Right cardiac atrium (tissue), 5 donors: ENCODE measurements around the gene SFMBT2. TPM values are rescaled to one million over a fixed set of nuclear protein-coding genes. Genes with fewer than 3 reads are reported as not detected.

ENCODE experiments used
- ATAC-seq, 2 donors: fragments of 200-7000 bp; cut with Tn5 transposase; one replicate each; pipeline versions ENCODE4 v1.8.0 to v1.9.1; 2020; ENCODE audit warnings: moderate library complexity in 2 of 2, mild to moderate bottlenecking in 1 of 2
- DNase-seq, 3 donors: peaks; one replicate each; pipeline ENCODE4 v3.0.0-alpha.2; 2020
- H3K27ac ChIP-seq: one replicate; pipeline ENCODE4 v1.5.1; 2013; ENCODE audit warnings: mild to moderate bottlenecking, low read length, control low read depth, moderate library complexity
- H3K27me3 ChIP-seq: one replicate; pipeline ENCODE4 v1.6.1; 2013; ENCODE audit not compliant: control insufficient read depth, insufficient read depth
- H3K4me1 ChIP-seq: one replicate; pipeline ENCODE4 v1.6.1; 2013; ENCODE audit warnings: low read length; ENCODE audit not compliant: control insufficient read depth, insufficient read depth
- H3K4me3 ChIP-seq: one replicate; pipeline ENCODE4 v1.5.1; 2013; ENCODE audit warnings: low read length, control low read depth
- H3K9me3 ChIP-seq: one replicate; pipeline ENCODE4 v1.6.1; 2013; ENCODE audit warnings: low read length; ENCODE audit not compliant: control insufficient read depth
- WGBS: extraction: QIAGEN DNeasy Blood & Tissue Kit; methylation state at CpG from one replicate; pipeline ENCODE4 v1.1.7; 2013; 5-methylcytosine and 5-hydroxymethylcytosine counted together
- intact Hi-C, 4 donors: fragments of 100-400 bp; cut with DNase I; formaldehyde crosslinking; loops; one replicate each; pipeline versions ENCODE4 v1.11.0 to v1.14.0; 2022 to 2023
- polyA plus RNA-seq: library from polyadenylated mRNA; stranded (reverse); fragments of 200-250 nt; gene quantifications from one replicate; pipeline ENCODE4 v1.2.3, GENCODE V29; 2013
- total RNA-seq, 4 donors: library from RNA; stranded (reverse); fragmentation: NEBNext Ultra II Directional; extraction: Animal tissue kit (Norgen Biotek cat#: 25700); gene quantifications; one replicate each; pipeline ENCODE4 v1.2.1, GENCODE V29; 2021
- donor health status: healthy with polysubstance abuse.
- donor health status: DM: no; HTN: yes; CAD: no.
- donor health status: DM: no; HTN: no; CAD: no.
- donor health status: DM: no; HTN: yes; CAD: no; lungs with severe emphysema.
- donor health status: DM: yes; HTN: yes; CAD: no.

SFMBT2 gene
- total and polyA plus RNA-seq, 5 donors: 3.3 to 12.9 (median 11.9) TPM

DNA sequence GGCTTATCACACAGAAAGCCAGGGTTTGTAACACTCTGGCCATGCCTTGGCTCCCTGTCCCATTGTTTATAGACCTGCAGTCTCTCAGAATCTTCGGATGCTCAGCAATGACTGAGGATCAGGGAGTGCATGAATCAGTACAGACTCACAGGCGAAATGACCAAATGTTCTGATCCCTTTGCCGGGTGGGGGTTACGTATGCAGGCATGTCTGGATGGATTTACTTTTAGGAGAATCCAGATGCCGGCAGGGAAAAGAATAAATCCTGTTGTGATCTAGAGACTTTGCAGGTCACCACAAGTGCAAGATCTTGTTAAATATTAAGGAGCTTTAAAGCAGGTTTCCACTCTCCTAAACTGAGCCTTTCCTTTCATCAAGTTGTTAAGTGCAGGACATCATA lies 149.5 kb downstream of the SFMBT2 start:
- Histone ChIP-seq H3K9me3 (no peaks in the 10 kb centered on the region), H3K4me3 (no peak overlapping the region), H3K4me1 (peaks cover 2% of the 10 kb centered on the region), H3K27ac (peak overlapping the region; percentile 70), H3K27me3 (no peaks in the 10 kb centered on the region)
- ATAC-seq (no peak), DNase-seq (no peak)
- WGBS: 78% methylated on average over 5 of the region's 5 CpGs
- intact Hi-C loops: loop anchor here in 3 of 4 donors (2.0 to 10.0 kb wide), 3 partner anchors 73 to 147 kb away; no protein-coding TSS in a partner anchor

DNA sequence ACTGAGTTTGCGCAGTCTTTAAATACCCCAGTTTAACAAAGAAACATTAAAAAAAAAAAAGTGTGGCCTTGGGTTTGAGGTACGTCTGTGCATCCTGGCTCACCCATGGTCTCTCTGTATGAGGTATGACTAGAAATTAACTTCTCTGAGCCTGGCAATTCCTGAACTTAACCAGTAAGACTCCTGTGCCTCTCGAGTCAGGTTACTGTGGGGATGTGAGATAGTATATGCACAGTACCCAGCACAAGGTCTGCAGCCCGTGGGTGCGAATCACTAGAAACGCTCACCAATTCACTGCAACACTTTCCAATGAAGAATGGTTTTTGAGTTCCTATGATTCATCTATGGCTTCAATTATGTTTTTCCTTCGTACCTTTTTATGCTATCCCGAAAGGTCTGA lies 149.9 kb downstream of the SFMBT2 start:
- DNase-seq: no peak
- ATAC-seq: peak in 1 of 2 donors; percentile 2
- Histone ChIP-seq H3K27me3 (no peaks in the 10 kb centered on the region), H3K4me3 (no peak overlapping the region), H3K9me3 (no peaks in the 10 kb centered on the region), H3K4me1 (peaks cover 2% of the 10 kb centered on the region), H3K27ac (peak overlapping the region; percentile 93)
- 87% methylated on average over 8 of the region's 8 CpGs for WGBS
- intact Hi-C loops: loop anchor here in 3 of 4 donors (2.0 to 10.0 kb wide), 3 partner anchors 74 to 148 kb away; no protein-coding TSS in a partner anchor

GRCh38 chr10:7260412-7260900 lies 150.4 kb downstream of the SFMBT2 start:
- H3K27ac ChIP-seq: peak overlapping the region; percentile 43
- H3K9me3 ChIP-seq: no peaks in the 10 kb centered on the region
- ATAC-seq: peak; percentile 92 to 95
- WGBS: 12% methylated on average over 3 of the region's 3 CpGs
- no peak overlapping the region for H3K4me3 ChIP-seq
- intact Hi-C loops: loop anchor here in 3 of 4 donors (2.0 to 10.0 kb wide), 3 partner anchors 74 to 148 kb away; no protein-coding TSS in a partner anchor
- no peaks in the 10 kb centered on the region for H3K27me3 ChIP-seq
- H3K4me1 ChIP-seq: peaks cover 2% of the 10 kb centered on the region
- peak; percentile 70 to 80 (median 72) for DNase-seq

DNA sequence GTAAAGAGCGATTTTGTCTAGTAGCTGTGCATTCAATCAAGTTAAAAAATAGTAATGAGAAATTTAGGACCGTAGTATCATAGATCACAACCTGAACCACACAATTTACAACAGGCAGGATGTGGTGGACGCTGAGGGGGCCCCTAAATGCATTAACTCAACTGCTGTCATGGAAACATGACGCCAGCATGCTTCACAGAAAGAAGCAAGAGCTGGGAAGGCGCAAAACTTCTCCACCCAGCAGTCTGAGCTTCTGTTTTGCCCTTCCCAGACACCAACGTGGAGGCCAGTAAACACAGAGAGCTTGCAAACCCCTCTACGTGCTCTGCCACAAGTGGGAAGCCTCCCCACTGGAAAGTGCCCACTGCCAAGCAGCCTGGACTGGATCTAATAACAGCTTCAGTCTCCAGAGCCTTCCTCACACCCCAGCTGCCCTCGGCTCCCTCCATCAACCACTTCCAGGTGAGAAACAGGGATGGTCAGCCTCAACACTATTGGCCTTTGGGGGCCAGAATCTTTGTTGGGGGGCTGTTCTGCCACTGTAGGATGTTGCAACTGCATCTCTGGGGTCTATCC lies 151.8 kb downstream of the SFMBT2 start:
- ATAC-seq (peak; percentile 12 to 54), DNase-seq (peak in 1 of 3 donors; percentile 58)
- Histone ChIP-seq H3K27me3 (no peaks in the 10 kb centered on the region), H3K4me3 (no peak overlapping the region), H3K27ac (peak overlapping the region; percentile 21), H3K9me3 (no peaks in the 10 kb centered on the region), H3K4me1 (peaks cover 2% of the 10 kb centered on the region)
- intact Hi-C loops: loop anchor here in 2 of 4 donors (2.0 to 5.0 kb wide), 2 partner anchors 148 to 153 kb away; partner anchors contain the start of gene SFMBT2 (in 1 of the 2)
- WGBS: 58% methylated on average over 8 of the region's 8 CpGs

- ATAC-seq (no peak), DNase-seq (no peak)
- H3K27ac ChIP-seq: no peak overlapping the region
- H3K9me3 ChIP-seq: no peaks in the 10 kb centered on the region
- no peak overlapping the region for H3K4me3 ChIP-seq
- intact Hi-C loops: loop anchor here in 1 of 4 donors (5.0 kb wide), 1 partner anchor 157 kb away; the partner anchor contains the start of gene SFMBT2
- WGBS: 60% methylated on average over 2 of the region's 2 CpGs
- no peaks in the 10 kb centered on the region for H3K27me3 ChIP-seq
- peaks cover 8% of the 10 kb centered on the region for H3K4me1 ChIP-seq
Measured at GRCh38 chr10:7255517-7255916, 155.3 kb downstream of the SFMBT2 start.

DNA sequence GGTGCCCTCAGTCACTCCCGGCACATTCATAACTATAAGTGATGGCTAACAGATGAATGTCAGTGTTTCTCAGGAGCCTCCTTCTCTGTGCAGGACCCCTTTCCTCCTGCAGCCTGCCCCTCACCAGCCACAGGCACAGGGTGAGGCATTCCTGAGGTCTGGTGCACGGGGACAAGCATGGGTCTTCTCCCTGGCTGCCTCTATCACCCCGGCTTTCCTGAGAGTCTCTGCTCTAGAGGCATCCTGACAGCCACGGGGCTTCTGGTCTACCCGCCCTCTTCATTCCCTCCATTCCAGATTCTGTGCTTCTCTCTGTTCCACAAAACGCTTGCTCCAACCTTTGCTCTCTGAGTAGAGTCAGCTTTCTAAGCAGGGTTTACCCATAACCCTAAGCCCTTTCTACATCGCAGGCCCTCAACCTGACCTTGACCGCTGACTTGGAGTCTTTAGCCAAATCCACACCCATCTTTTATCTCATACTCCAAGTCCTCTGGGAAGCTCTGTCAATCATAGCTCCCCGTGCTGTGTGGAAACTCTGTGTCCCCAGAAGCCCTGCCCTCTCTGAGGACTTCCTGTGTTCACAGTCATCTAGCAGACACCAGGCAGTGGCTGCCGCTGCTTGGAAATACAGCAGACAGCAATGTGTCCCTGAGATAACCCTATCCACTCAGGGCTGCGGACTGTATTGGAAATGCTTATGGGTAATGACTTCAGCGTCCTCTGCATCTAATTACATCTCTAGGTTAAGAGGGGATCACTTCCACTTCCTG lies 159.0 kb downstream of the SFMBT2 start:
- intact Hi-C loops: no loop called here
- Histone ChIP-seq H3K9me3 (no peaks in the 10 kb centered on the region), H3K27me3 (no peaks in the 10 kb centered on the region), H3K4me3 (no peak overlapping the region), H3K27ac (peak overlapping the region; percentile 42), H3K4me1 (peaks cover 8% of the 10 kb centered on the region)
- DNase-seq (peak in 2 of 3 donors; percentile 51 to 68), ATAC-seq (peak; percentile 89 to 96)
- WGBS: 56% methylated on average over 12 of the region's 12 CpGs

- intact Hi-C loops: no loop called here
- H3K4me1 ChIP-seq: peaks cover 8% of the 10 kb centered on the region
- ATAC-seq (no peak), DNase-seq (no peak)
- no peak overlapping the region for H3K4me3 ChIP-seq
- H3K27me3 ChIP-seq: no peaks in the 10 kb centered on the region
- H3K27ac ChIP-seq: no peak overlapping the region
- 96% methylated on average over 5 of the region's 5 CpGs for WGBS
- H3K9me3 ChIP-seq: no peaks in the 10 kb centered on the region
Measured at GRCh38 chr10:7250236-7250635, 160.6 kb downstream of the SFMBT2 start.

DNA sequence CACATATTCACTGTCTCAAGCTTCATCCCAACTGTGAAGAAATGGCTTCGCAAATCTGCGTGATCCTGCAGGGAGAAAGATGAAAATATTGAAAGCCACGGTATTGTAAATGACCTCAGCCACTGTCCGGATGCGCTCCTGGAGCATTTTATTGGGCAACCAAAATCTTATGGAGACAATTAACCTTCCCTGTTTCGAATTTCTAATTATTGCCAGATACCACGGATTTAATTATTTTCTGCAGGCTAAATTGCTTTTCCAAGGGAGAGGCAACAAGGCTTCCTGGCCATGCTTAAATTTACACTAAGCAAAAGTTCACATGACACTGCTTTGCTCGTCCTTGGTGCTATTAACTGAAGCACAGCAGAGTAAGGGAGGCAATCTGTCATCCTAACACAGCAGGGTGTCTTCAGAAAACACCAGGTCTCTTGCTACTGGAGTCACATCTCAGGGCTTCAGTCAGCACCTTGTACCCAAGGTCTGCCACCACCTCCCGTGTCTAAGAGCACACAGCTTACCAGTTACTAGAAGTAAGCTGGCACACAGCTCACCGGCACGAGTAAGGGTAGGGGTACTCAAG lies 162.2 kb downstream of the SFMBT2 start:
- Histone ChIP-seq H3K4me3 (no peak overlapping the region), H3K27me3 (no peaks in the 10 kb centered on the region), H3K27ac (no peak overlapping the region), H3K9me3 (no peaks in the 10 kb centered on the region), H3K4me1 (peaks cover 8% of the 10 kb centered on the region)
- WGBS: 83% methylated on average over 11 of the region's 11 CpGs
- intact Hi-C loops: no loop called here
- ATAC-seq (no peak), DNase-seq (no peak)

DNA sequence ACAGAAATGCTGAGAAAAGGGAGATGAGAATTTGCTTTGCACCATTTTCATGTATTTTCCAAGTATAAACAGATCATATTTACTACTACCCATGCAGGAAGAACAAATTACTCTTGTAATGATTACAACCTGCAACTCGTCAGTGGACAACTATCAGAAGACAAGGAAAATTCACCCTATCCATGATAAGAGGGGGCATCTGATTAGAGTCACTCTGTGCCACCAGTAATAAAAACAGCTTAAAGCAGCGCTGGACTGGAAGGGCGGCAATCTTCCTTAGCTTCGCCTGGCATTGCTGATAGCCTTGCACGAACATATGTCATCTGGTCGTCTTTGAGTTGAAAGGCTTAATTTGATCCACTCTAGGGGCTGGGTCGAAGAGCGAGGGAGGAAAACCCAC lies 162.7 kb downstream of the SFMBT2 start:
- Histone ChIP-seq H3K4me3 (no peak overlapping the region), H3K9me3 (no peaks in the 10 kb centered on the region), H3K4me1 (peaks cover 8% of the 10 kb centered on the region), H3K27me3 (no peaks in the 10 kb centered on the region), H3K27ac (no peak overlapping the region)
- 82% methylated on average over 8 of the region's 8 CpGs for WGBS
- intact Hi-C loops: no loop called here
- DNase-seq (no peak), ATAC-seq (no peak)

DNA sequence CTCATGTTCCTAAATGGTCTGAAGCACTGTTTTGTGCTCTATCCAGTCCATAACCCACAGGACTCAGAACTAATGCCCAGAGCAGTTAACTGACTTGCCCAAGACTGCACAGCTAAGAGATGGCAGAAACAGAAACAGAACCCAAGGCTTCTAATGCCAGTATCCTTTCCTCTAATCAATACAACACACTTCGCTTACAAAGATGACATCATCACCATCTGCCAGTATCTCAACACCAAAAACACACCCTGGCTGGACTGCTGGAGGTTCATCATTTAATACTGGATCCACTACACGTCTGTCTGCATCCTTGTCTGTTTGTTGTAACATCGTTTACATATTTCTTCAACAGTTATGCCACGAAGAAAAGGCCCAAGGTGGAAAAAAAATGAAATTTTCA lies 165.3 kb downstream of the SFMBT2 start:
- intact Hi-C loops: no loop called here
- Histone ChIP-seq H3K27me3 (no peaks in the 10 kb centered on the region), H3K4me1 (no peaks in the 10 kb centered on the region), H3K4me3 (no peak overlapping the region), H3K9me3 (no peaks in the 10 kb centered on the region), H3K27ac (no peak overlapping the region)
- ATAC-seq (no peak), DNase-seq (no peak)
- WGBS: 88% methylated on average over 4 of the region's 4 CpGs

DNA sequence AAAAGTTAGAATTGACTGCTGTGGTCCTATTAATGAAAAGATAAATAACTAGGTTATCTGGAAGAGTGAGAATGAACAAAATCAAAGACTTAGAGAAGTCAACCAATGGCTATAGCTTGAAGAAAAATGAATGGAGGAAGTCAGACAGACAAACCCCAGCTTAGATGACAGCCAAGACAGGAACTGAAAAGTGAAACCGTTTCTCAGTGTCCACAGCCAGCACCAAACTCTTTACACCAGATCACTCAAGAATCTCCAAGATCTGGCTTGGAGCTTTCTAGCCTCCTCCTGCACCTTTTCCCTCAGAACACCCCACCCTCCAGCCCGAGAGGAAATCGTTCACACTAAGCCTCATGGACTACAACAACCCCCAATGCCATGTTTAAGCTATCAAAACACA lies 167.0 kb downstream of the SFMBT2 start:
- DNase-seq: no peak
- no peaks in the 10 kb centered on the region for H3K9me3 ChIP-seq
- H3K4me1 ChIP-seq: no peaks in the 10 kb centered on the region
- H3K27ac ChIP-seq: no peak overlapping the region
- WGBS: 51% methylated on average over 3 of the region's 3 CpGs
- H3K27me3 ChIP-seq: no peaks in the 10 kb centered on the region
- no peak overlapping the region for H3K4me3 ChIP-seq
- intact Hi-C loops: no loop called here
- no peak for ATAC-seq
